Astrocyte of the hippocampus (primary cell): Measurements from ENCODE around the gene MLEC.

Source experiments
- DNase-seq: peaks from one replicate; pipeline ENCODE4 v3.0.0; 2011; ENCODE audit warnings: low read depth, low spot score

The MLEC gene

DNA sequence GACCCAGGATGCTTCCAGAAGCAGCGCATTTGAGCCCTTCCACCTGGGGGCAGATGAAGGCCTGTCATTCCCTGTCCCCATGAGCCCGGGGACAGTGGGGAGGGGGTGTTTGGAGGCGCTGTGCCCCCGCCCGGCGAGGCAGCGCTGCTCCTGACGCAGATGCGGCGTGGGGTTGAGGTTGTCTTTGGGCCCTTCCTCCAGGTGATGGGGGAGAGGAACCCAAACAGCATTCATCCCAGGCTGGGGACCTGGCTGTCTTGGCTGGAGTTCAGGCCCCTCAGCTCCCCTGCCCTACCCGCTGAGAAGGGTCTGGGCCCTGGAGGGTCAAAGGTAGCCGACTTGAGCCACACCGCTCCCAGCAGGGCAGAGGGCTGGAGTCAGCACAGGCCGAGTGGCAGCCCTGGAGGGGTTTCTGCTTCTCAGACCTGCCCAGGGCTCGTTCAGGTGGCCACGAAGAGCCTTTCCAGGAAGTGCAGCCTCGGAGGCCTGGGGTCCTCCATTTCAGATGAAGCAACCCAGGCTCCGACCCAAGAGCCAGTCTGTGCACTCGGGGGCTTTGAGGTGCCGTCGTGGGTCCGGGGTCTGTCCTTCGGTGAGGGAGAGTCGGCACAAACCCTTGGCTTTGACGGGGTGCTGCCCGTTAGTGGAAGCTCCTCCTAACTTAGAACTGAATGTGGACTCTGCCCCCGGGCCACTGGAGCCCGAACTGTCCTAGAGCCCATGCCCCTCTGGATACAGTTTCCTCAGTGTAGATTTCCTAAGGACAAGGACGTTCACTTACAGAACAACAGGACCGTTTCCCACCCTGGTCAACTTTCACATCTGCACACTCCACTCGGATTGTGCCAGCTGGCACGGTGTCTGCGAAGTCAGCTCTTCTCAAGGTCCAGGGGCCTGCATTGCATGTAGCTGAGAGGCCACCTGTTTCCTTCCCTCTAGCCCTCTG, 54.8 kb downstream of the MLEC start:
- no peak for DNase-seq

DNA sequence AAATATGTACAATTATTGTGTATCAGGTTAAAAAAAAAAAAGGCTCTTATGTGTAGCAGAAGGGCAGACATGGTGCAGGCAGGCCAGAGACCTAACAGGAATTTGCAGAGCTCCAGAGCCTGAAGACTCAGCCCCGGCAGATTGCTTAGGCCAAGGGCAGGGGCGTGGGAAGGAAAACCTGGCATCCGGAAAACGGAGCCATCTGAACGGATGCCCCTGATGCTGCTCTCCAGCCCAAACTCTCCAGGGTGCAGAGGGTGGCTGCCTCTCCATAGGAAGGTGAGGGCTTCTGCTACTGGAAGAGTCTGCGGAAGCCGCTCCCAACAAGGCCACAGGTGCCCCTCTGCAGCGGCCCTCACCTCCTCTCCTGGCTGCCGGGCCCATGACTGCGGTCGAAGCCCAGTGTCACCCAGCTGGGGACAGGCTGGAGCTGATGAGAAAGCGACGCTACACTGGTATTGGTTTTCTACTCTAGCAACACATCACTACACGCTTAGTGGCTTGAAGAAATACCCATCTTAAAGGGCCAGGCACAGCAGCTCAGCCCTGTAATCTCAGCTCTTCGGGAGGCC, 58.1 kb downstream of the MLEC start:
- no peak for DNase-seq

DNA sequence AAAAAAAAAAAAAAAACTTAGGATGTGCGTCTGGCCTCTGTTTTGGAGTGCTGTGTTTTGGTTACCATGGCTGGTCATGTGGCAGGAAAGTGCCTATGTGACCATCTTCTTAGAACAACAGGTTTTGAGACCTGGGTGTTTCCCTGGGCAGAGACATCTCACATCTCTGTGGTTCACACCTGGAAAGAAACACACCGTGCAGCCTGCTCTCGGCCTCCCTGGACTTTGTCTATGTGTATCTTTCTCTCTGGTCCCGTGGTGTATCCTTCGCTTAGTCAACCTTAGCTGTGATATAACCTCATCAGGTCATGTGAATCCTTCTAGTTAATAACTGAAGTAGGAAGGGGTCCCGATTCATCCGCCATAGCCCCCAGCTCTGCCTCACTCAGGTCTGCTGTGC, 61.3 kb downstream of the MLEC start:
- DNase-seq = no peak

- DNase-seq = no peak
These were observed 62.3 kb downstream of the MLEC start for GRCh38 chr12:120749256-120749655.

DNA sequence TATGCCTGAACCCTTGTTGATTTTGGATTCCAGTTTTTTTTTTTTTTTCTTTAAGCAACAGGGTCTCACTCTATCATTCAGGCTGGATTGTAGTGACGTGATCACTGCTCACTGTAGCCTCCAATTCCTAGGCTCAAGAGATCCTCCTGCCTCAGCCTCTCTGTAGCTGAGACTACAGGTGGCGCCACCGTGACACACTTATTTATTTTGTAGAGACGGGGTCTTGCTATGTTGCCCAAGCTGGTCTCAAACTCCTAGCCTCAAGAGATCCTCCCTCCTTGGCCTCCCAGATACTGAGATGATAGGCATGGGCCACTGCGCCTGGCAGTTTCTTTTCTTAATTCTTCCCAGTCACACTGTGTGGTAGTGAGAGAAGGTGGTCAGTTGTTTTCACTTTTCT, 63.9 kb downstream of the MLEC start:
- no peak for DNase-seq

DNA sequence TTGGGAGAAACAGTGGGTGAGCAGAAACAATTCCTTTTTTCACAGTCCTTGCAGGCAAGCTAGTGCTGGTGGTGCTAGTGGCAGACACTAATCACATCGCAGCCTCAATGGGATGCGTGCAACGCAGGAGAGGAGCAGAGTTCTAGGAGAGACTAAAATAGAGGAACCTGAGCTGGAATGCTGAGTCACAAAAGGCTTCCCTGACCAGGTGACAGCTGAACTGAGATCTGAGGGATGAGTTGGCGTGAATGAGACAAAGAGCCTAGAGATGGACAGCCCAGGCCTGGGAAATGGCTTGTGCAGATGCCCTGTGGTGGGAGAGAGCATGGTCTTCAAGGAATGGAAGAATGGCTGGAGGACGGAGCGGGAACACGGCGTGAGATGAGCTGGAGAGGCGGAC, 64.4 kb downstream of the MLEC start:
- DNase-seq = no peak
